H1 (cell line): Measurements from ENCODE around the gene RNF157.

Source experiments
- ASH2L ChIP-seq: fragments of 200-600, 300-600 bp; sonication (generic); IDR thresholded peaks from one replicate; pipeline ENCODE4 v1.7.1; 2017; ENCODE audit warnings: low read length
- CTCF ChIP-seq, 3 experiments: IDR thresholded peaks; 1 replicate in 2 of 3; 2 replicates in 1 of 3; pipeline versions ENCODE4 v1.5.1 to v1.6.1; 2011; ENCODE audit warnings: low read length in 3 of 3, mild to moderate bottlenecking in 3 of 3, inconsistent platforms in 2 of 3, low read depth in 1 of 3, moderate library complexity in 1 of 3; ENCODE audit not compliant: insufficient read depth in 1 of 3; ENCODE audit errors: control extremely low read depth in 1 of 3
- MAX ChIP-seq: IDR thresholded peaks from 2 replicates; pipeline ENCODE4 v1.6.1; 2012; ENCODE audit warnings: inconsistent platforms
- POLR2A ChIP-seq, 2 experiments: IDR thresholded peaks; 1 replicate in 1 of 2; 2 replicates in 1 of 2; pipeline ENCODE4 v1.6.1; 2011; ENCODE audit warnings: low read depth in 2 of 2, low read length in 2 of 2, mild to moderate bottlenecking in 2 of 2; ENCODE audit errors: control extremely low read depth in 1 of 2
- RXRA ChIP-seq: IDR thresholded peaks from 2 replicates; pipeline ENCODE4 v1.6.1; 2011; ENCODE audit warnings: low read depth, mild to moderate bottlenecking, low read length, moderate library complexity; ENCODE audit not compliant: insufficient read depth
- TBP ChIP-seq: IDR thresholded peaks from 2 replicates; pipeline ENCODE4 v1.6.1; 2011; ENCODE audit warnings: low read depth, low read length, improper control_type of control experiment

- no peak for TF ChIP-seq ASH2L
- no peak for TF ChIP-seq CTCF (IDR thresholded peaks at IDR 0.05; ENCODE audit: control extremely low read depth in 1 of 3, insufficient read depth in 1 of 3, low read depth in 1 of 3, low read length in 3 of 3)
- no peak for TF ChIP-seq POLR2A (IDR thresholded peaks at IDR 0.05; ENCODE audit: control extremely low read depth in 1 of 2, low read depth in 2 of 2, low read length in 2 of 2)
- no peak for TF ChIP-seq RXRA
- TF ChIP-seq TBP, result no peak
- TF ChIP-seq MAX, result no peak
These were observed 14.0 kb upstream of the RNF157 start for GRCh38 chr17:76254275-76254674.
